ENCODE results near the gene NCKAP5. TPM values are rescaled to one million over a fixed set of nuclear protein-coding genes. Genes with fewer than 3 reads are reported as not detected.

The NCKAP5 gene
- total and polyA plus RNA-seq, 4 donors = 0.57 to 2.8 (median 2.4) TPM

DNA sequence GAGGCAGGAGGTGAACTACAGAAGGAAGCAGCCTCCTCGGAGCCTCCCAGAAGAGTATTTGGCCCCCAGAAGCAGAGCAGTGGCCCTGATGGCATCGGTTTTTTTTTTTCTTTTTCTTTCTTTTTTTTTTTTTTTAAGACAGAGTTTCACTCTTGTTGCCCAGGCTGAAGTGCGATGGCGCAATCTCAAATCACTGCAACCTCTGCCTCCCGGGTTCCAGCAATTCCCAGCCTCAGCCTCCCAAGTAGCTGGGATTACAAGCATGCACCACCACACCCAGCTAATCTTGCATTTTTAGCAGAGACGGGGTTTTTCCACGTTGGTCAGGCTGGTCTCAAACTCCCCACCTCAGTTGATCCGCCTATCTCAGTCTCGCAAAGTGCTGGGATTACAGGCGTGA lies 34.8 kb upstream of the NCKAP5 start:
- no peaks in the 10 kb centered on the region for H3K36me3 ChIP-seq (ENCODE audit: control insufficient read depth in 4 of 4, insufficient read depth in 3 of 4, low read depth in 1 of 4, low read length in 3 of 4)
- H3K4me1 ChIP-seq (ENCODE audit: control insufficient read depth in 4 of 4, insufficient read depth in 4 of 4, low read length in 3 of 4) = peaks cover 5 to 16% (median 7%) of the 10 kb centered on the region in 4 donors
- H3K9ac ChIP-seq (ENCODE audit: low read depth in 1 of 2, low read length in 2 of 2) = no peak overlapping the region
- DNase-seq (ENCODE audit: low spot score) = no peak
- no peak for TF ChIP-seq RAD21 (IDR thresholded peaks at IDR 0.05)
- no peak for TF ChIP-seq JUND (IDR thresholded peaks at IDR 0.05)
- no peak for TF ChIP-seq EGR1 (IDR thresholded peaks at IDR 0.05; ENCODE audit: low read depth in 2 of 2)
- no peak for TF ChIP-seq HNF4A (conservative IDR thresholded peaks at IDR 0.05)
- no peak for TF ChIP-seq FOXA1 (IDR thresholded peaks at IDR 0.05)
- TF ChIP-seq RXRA (IDR thresholded peaks at IDR 0.05) = no peak
- WGBS = 92% methylated on average over 10 of the region's 10 CpGs
- no peak overlapping the region for H3K27ac ChIP-seq (ENCODE audit: low read depth in 1 of 2, low read length in 2 of 2)
- H3K4me3 ChIP-seq (ENCODE audit: low read depth in 1 of 3, low read length in 3 of 3) = no peak overlapping the region
- no peaks in the 10 kb centered on the region for H3K27me3 ChIP-seq (ENCODE audit: control insufficient read depth in 4 of 4, insufficient read depth in 4 of 4, low read length in 3 of 4)
- H3K9me3 ChIP-seq (ENCODE audit: control insufficient read depth in 4 of 4, low read length in 3 of 4) = no peaks in the 10 kb centered on the region

- no peak overlapping the region for H3K9ac ChIP-seq (ENCODE audit: low read depth in 1 of 2, low read length in 2 of 2)
These were observed 34.3 kb upstream of the NCKAP5 start for GRCh38 chr2:133602538-133602937.

More at GRCh38 chr2:133602538-133602937, 34.3 kb upstream of the NCKAP5 start:
- Histone ChIP-seq H3K36me3 (ENCODE audit: control insufficient read depth in 4 of 4, insufficient read depth in 3 of 4, low read depth in 1 of 4, low read length in 3 of 4) (no peaks in the 10 kb centered on the region), H3K4me1 (ENCODE audit: control insufficient read depth in 4 of 4, insufficient read depth in 4 of 4, low read length in 3 of 4) (peaks cover 5 to 16% (median 7%) of the 10 kb centered on the region in 4 donors), H3K9me3 (ENCODE audit: control insufficient read depth in 4 of 4, low read length in 3 of 4) (no peaks in the 10 kb centered on the region), H3K27ac (ENCODE audit: low read depth in 1 of 2, low read length in 2 of 2) (no peak overlapping the region), H3K27me3 (ENCODE audit: control insufficient read depth in 4 of 4, insufficient read depth in 4 of 4, low read length in 3 of 4) (no peaks in the 10 kb centered on the region), H3K4me3 (ENCODE audit: low read depth in 1 of 3, low read length in 3 of 3) (no peak overlapping the region)
- WGBS = 61% methylated on average over 4 of the region's 4 CpGs
- DNase-seq (ENCODE audit: low spot score) = no peak
- TF ChIP-seq NR2F2 (IDR thresholded peaks at IDR 0.05) (no peak), GABPA (IDR thresholded peaks at IDR 0.05 in 1 of 2, conservative IDR thresholded peaks at IDR 0.05 in 1 of 2) (no peak), FOXA1 (IDR thresholded peaks at IDR 0.05) (no peak), ZBTB33 (IDR thresholded peaks at IDR 0.05) (no peak), JUND (IDR thresholded peaks at IDR 0.05) (no peak), EGR1 (IDR thresholded peaks at IDR 0.05; ENCODE audit: low read depth in 2 of 2) (no peak), CTCF (IDR thresholded peaks at IDR 0.05; ENCODE audit: low read depth, low read length, missing input control) (no peak), SP1 (IDR thresholded peaks at IDR 0.05) (no peak), REST (IDR thresholded peaks at IDR 0.05) (no peak), FOXA2 (IDR thresholded peaks at IDR 0.05) (no peak), ATF3 (IDR thresholded peaks at IDR 0.05) (no peak), MAX (IDR thresholded peaks at IDR 0.05) (no peak), HNF4A (conservative IDR thresholded peaks at IDR 0.05) (no peak), TAF1 (conservative IDR thresholded peaks at IDR 0.05) (no peak), RXRA (IDR thresholded peaks at IDR 0.05) (no peak)
